HG02970 (cell line): ENCODE results near the gene TMEM273.
"Not testable (repeated sequence)": the region's sequence is repeated elsewhere in the genome, so short reads cannot be mapped to it uniquely, and the experiment has no call there.

Experiments
- ATAC-seq: cut with Tn5 transposase; IDR thresholded peaks from one replicate; pipeline ENCODE4 v1.9.1; 2021; ENCODE audit warnings: mild to moderate bottlenecking, moderate library complexity, moderate number of reproducible peaks; ENCODE audit not compliant: unreplicated experiment, low FRiP score

The TMEM273 gene

GRCh38 chr10:49207113-49207512 is 18.9 kb upstream of the TMEM273 start:
- ATAC-seq = no peak

- ATAC-seq = no peak
Observed at GRCh38 chr10:49205206-49205605, 17.0 kb upstream of the TMEM273 start.

DNA sequence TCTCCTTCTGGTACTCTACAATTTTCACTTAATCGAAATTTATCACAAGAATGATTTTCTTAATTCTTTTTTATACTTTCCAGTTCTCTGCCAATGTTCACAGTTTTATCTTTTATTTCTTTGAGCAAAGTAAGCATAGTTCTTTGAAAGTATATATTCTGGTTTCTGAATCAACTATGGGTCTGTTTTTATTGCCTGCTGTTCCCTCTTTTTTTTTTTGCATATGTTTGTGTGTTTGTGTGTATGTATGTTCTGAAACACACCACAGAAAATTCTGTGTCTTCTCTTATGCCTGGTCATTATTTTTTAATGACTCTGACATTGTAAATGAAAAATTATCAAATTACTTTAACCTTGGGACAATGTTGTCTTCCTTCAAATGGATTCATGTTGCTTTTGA is 15.9 kb upstream of the TMEM273 start:
- no peak for ATAC-seq

GRCh38 chr10:49202266-49202665 is 14.1 kb upstream of the TMEM273 start:
- ATAC-seq = no peak

DNA sequence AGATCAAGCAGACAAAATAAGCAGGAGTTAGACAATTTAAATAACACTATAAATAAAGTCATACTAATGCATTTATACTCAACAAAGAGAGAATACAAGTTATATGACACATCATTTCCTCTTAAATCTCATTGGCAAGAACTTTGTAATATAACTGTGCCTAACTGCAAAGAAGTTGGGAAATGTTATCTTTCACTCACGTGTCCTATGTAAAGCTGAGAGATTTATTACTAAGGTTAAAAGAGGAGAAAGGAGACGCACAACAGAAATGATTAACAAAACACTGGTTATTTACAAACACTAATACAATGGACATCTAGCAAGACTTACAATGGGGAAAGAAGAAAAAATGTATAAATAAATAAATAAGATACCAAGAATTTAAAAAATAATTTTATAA is 12.7 kb upstream of the TMEM273 start:
- ATAC-seq = no peak

DNA sequence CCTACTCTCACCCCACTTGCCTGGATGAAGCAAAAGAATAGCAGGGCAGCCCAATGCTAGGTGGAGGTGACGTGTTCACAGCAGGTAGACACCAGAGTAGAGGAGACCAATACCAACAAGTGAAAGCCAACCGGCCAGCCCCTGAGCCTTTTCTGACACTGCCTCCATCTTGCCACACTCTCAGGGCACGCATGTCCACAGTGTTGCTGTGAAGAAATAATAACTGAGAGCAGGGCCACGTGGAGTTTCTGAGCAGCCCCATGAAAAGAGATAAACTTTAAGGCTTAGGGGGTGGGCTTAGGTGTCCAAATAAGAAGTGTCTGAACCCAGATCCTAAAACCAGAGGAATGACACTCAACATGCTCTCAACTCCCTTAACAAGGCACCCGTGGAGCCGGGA is 9.0 kb upstream of the TMEM273 start:
- no peak for ATAC-seq

GRCh38 chr10:49195864-49196263 is 7.7 kb upstream of the TMEM273 start:
- not testable (repeated sequence) for ATAC-seq

DNA sequence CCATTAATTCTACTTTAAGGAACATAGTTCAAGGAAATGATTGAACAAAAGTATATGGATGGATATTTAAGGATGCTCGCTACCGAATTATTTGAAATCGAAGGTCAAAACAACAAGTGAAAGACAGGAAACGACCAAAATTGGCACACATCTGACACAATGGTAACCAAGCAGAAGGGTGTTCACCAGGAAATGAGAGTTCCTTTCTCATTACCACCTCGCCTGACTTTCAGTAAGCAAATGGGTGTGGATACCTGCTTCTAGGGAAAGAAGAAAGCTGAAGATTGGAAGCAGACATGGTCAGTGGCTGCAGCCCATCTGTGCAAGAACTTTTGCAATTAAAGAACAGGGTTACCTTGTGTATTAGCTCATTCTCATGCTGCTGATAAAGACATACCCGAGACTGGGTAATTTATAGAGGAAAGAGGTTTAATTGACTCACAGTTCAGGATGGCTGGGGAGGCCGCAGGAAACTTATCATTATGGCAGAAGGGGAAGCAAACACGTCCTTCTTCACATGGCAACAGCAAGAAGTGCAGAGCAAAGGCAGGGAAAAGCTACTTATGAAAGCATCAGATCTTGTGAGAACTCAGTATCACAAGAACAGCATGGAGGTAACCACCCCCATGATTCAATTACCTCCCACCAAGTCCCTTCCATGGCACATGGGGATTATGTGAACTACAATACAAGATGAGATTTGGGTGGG is 6.2 kb upstream of the TMEM273 start:
- ATAC-seq = no peak

GRCh38 chr10:49191349-49191748 is 3.2 kb upstream of the TMEM273 start:
- no peak for ATAC-seq

GRCh38 chr10:49189422-49189821 is 1.2 kb upstream of the TMEM273 start:
- no peak for ATAC-seq

GRCh38 chr10:49187044-49187484 is 1.1 kb downstream of the TMEM273 start:
- no peak for ATAC-seq

GRCh38 chr10:49186613-49187012 is 1.6 kb downstream of the TMEM273 start:
- no peak for ATAC-seq

DNA sequence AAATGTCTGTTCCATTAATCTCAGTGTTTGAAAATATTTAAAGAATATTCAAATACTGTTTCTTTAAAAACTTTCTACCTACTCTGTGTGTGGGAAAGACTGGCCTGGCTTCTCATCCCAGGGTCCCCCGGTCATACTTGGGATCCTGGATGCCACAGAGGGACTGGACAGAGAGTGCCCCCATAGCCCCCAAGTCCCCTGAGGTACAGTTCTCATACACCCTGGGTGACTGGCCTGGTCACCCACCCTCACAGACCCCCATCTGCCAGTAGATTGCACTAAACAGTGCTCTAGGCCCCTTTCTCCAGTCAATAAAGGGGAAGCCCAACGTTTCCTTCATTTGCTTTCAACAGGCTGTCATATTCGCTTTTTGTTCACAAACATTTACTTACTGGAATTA is 3.0 kb downstream of the TMEM273 start:
- ATAC-seq = no peak

GRCh38 chr10:49184642-49185111 is 3.5 kb downstream of the TMEM273 start:
- ATAC-seq = no peak

DNA sequence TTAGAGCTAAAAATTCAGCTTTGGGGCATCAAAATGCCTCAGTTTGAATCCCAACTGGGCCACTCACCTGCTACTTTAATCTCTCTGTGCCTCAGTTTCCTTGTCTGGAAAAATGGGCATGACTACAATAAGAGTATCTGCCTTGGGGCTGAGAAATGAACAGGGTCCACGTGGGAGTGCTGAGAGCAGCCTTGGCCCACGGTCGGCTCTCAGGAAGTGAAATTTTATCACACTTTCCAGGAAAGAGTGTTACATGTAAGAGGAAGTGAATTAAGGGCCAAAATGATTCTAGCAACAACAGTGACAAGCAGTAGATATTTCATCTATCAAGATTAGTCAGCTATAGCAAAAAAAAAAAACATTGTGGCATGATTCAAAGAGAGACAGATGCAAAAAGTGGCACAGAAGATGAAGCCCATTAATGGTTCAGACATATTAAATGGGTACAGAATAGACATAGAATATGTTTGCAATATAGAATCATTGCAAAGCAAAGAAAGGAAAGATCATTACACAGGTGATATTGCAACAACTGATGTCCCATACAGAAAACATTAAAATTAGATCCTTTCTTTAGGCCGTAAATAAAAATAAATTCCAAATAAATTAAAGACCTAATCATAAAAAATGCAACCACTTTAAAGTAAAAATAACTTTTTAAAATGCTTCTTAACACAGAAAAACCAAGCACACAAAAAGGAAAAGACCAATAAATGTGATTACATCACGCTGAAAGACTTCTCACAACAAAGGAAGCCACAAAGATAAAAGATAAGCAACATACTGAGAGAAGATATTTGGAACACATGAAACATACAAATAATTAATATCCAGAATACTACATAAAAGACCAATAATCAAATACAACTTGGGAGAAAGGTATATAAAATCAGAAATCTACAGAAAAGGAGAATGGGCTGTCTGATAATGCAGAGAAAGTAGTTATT is 4.3 kb downstream of the TMEM273 start:
- no peak for ATAC-seq

GRCh38 chr10:49182776-49183175 is 5.4 kb downstream of the TMEM273 start:
- ATAC-seq = no peak

DNA sequence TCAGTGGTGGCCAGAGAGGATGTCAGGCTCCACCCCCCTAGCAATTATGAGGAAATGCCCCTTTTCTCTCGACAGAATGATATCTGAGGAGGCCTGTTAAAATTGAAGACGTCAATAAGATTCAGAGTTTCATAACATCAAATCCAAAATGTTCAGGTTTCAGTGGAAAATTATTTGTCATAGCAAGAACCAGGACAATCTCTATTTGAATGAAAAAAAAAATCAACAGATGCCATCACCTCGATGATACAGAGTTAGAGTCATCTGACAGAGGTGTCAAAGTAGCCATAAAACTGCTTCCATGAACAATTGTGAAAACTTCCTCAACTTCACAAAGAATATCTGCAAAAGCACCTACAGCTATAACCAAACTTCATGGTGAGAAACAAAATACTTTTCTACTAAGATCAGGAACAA is 7.7 kb downstream of the TMEM273 start:
- ATAC-seq = no peak

DNA sequence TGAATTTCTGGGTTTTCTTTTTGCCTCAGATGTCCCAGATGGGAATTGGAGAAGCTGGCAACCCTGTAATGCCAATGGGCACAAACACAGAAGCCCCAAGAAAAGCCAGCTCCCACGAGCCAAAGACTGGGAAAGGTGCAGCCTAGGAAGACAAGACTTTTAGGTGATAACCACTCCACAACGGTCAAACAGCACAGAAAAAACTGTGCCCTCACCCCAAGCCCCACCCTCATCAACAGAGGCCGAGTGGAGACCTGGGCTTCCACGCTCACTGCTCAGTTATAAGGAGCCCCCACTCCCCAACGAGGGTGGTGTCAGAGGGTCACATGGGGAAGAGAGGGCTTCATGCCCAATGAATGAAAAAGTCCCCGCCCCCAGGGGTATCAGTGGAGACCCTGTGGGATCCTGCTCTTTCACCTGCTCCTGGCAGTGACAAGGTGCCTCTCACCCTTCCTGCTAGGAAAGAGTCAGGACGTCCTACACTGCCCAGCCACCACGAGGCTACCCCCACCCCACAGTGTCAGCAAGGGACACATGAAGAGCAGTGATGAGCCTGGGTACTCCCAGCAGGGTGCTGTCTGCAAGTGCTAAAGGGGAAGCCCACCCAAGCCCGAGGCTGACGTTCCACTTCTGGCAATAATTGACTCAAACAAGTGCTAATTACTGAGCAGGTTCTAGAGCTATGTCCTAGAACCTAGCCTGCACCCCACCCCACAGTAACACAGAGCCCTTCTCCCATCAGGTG is 8.3 kb downstream of the TMEM273 start:
- ATAC-seq = no peak

DNA sequence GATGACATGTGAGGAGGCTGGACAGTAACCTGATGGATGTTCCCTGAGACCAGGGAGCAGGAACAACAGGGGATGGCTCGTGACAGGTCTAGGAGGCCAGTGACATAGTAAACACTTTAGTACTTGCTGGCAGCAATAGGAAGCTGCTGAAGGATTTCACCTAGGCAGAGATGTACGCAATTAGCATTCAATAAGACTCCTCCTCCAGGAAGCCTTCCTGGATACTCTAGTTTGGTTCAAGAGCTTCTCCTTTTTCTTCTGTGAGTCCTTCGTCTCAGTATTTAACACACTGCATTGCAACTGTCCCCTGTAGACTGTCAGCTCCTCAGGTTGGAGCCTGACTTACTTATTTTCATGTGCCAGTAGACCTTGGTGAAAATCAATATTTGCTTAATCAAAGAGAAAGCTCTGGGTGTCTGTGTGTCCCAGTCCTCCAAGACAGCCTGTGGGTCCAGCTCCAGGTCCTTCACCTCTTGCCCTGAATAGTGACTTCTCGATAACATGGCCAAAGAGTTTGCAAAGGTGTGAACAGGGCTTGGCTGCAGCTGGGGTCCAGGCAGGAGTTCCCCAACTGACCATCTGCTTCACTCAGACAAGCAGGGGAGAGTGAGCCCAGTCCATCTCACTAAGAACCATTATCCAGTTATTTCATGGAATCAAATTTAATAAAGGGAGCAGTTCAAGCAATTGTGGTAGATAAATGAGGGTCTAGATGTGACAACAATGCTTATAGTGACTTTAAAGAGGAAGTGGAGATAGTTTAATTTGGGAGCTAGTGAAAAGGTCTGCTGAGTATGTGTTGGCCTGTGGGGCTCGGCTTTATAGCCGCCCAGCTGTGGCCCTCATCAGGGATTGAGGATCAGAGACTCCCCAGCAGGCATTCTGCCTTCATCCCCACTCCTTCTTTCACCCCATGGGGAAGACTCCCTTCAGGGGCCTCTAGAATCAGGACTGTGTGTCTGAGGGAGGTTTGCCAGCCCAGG is 9.4 kb downstream of the TMEM273 start:
- ATAC-seq = no peak
